Measurements from ENCODE around the gene SELENOI.

GRCh38 chr2:26345545-26346453, at the start of gene SELENOI:
- TF ChIP-seq, protein P1, sequence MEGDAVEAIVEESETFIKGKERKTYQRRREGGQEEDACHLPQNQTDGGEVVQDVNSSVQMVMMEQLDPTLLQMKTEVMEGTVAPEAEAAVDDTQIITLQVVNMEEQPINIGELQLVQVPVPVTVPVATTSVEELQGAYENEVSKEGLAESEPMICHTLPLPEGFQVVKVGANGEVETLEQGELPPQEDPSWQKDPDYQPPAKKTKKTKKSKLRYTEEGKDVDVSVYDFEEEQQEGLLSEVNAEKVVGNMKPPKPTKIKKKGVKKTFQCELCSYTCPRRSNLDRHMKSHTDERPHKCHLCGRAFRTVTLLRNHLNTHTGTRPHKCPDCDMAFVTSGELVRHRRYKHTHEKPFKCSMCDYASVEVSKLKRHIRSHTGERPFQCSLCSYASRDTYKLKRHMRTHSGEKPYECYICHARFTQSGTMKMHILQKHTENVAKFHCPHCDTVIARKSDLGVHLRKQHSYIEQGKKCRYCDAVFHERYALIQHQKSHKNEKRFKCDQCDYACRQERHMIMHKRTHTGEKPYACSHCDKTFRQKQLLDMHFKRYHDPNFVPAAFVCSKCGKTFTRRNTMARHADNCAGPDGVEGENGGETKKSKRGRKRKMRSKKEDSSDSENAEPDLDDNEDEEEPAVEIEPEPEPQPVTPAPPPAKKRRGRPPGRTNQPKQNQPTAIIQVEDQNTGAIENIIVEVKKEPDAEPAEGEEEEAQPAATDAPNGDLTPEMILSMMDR (IDR thresholded peaks at IDR 0.05; ENCODE audit: low read depth, low read length, poor library complexity, severe bottlenecking) = no peak
- TF ChIP-seq EZH2phosphoT487 (IDR thresholded peaks at IDR 0.05; ENCODE audit: borderline replicate concordance, low read length) = no peak

All from DOHH2 (cell line).